Suprapubic skin (tissue), 4 donors: ENCODE measurements around the gene LHPP. TPM values are rescaled to one million over a fixed set of nuclear protein-coding genes. Genes with fewer than 3 reads are reported as not detected.

Source experiments
- DNase-seq, 2 donors: peaks; one replicate each; pipeline ENCODE4 v3.0.0-alpha.2; 2019; ENCODE audit warnings: low spot score in 2 of 2
- H3K27ac ChIP-seq: fragments of 200-600 bp; sonication (generic); one replicate; pipeline ENCODE4 v1.5.1; 2019
- H3K27me3 ChIP-seq: fragments of 200-600 bp; sonication (generic); one replicate; pipeline ENCODE4 v1.5.1; 2019
- H3K36me3 ChIP-seq: fragments of 200-600 bp; sonication (generic); one replicate; pipeline ENCODE4 v1.5.1; 2019
- H3K4me1 ChIP-seq: fragments of 200-600 bp; sonication (generic); one replicate; pipeline ENCODE4 v1.5.1; 2019
- H3K4me3 ChIP-seq: fragments of 200-600 bp; sonication (generic); one replicate; pipeline ENCODE4 v1.5.1; 2019; ENCODE audit warnings: mild to moderate bottlenecking
- H3K9me3 ChIP-seq: fragments of 200-600 bp; sonication (generic); one replicate; pipeline ENCODE4 v1.5.1; 2019
- EP300 ChIP-seq: sonication (generic); formaldehyde crosslinking; IDR thresholded peaks from one replicate; pipeline ENCODE4 v1.6.1; 2017; ENCODE audit warnings: antibody characterized with exemption
- POLR2A ChIP-seq, 2 donors: fragments of 450-650 bp; IDR thresholded peaks; one replicate each; pipeline ENCODE4 v1.6.1; 2017; ENCODE audit warnings: antibody characterized with exemption in 2 of 2, mild to moderate bottlenecking in 2 of 2, moderate library complexity in 2 of 2
- POLR2AphosphoS5 ChIP-seq, 3 donors: sonication (generic); formaldehyde crosslinking; IDR thresholded peaks; one replicate each; pipeline ENCODE4 v1.6.1; 2017; ENCODE audit warnings: antibody characterized with exemption in 3 of 3
- WGBS: methylation state at CpG from one replicate; pipeline ENCODE4 v1.1.5; 2018; 5-methylcytosine and 5-hydroxymethylcytosine counted together
- total RNA-seq, 4 donors: library from RNA; depleted of rRNA; stranded (reverse); fragments of >200 nt; gene quantifications; one replicate each; pipeline ENCODE4 v1.1.0, GENCODE V29; 2016
- TF ChIP-seq, protein P1 (sequence below), 2 donors: fragments of 200-600 bp in 1 of 2; fragments of 450-650 bp in 1 of 2; sonication (generic) in 1 of 2; IDR thresholded peaks; one replicate each; pipeline ENCODE4 v1.5.1; 2016 to 2019; ENCODE audit warnings: antibody characterized with exemption in 2 of 2, mild to moderate bottlenecking in 1 of 2, moderate library complexity in 1 of 2

Gene LHPP
- total RNA-seq, 4 donors from 2014 or later = 14.4 to 22.6 (median 15.3) TPM

DNA sequence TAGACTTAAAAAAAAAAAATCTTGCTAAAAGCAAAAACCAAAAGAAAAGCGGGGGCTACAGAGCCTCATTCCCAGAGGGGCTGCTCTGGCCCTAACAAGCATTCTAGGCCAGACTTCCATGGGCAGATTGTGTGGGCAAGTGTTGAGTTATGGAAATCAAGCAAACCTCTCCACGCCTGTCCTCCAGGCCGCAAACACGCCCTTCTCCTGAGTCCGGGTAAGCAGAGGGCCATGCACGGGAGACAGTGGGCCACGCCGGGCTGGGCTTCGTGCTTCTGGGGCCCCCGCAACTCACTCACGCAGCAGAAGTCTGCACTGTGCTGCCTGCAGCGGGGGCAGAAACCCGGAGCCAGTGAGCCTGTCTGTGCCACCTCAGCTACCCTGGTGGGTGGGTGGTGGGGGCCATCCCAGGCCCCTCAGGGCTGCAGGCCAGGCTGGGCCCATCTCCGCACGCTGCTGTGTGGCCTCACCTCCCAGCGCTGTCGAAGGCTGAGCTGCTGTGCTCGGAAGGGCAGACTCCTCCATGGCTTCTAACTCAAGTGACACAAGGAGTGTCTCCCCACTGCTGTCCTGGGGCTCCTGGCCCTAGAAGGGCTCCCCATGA lies 156.9 kb downstream of the LHPP start:
- Histone ChIP-seq H3K4me1 (peaks cover 41% of the 10 kb centered on the region), H3K9me3 (no peaks in the 10 kb centered on the region), H3K36me3 (peaks cover 48% of the 10 kb centered on the region), H3K4me3 (no peak overlapping the region), H3K27me3 (no peaks in the 10 kb centered on the region), H3K27ac (peak overlapping the region; percentile 55)
- WGBS = 90% methylated on average over 1 of the region's 18 CpGs
- TF ChIP-seq, protein P1, sequence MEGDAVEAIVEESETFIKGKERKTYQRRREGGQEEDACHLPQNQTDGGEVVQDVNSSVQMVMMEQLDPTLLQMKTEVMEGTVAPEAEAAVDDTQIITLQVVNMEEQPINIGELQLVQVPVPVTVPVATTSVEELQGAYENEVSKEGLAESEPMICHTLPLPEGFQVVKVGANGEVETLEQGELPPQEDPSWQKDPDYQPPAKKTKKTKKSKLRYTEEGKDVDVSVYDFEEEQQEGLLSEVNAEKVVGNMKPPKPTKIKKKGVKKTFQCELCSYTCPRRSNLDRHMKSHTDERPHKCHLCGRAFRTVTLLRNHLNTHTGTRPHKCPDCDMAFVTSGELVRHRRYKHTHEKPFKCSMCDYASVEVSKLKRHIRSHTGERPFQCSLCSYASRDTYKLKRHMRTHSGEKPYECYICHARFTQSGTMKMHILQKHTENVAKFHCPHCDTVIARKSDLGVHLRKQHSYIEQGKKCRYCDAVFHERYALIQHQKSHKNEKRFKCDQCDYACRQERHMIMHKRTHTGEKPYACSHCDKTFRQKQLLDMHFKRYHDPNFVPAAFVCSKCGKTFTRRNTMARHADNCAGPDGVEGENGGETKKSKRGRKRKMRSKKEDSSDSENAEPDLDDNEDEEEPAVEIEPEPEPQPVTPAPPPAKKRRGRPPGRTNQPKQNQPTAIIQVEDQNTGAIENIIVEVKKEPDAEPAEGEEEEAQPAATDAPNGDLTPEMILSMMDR (IDR thresholded peaks at IDR 0.05) = no peak
- TF ChIP-seq EP300 (no peak), POLR2AphosphoS5 (IDR thresholded peaks at IDR 0.05) (no peak), POLR2A (IDR thresholded peaks at IDR 0.05) (no peak)
- no peak for DNase-seq

DNA sequence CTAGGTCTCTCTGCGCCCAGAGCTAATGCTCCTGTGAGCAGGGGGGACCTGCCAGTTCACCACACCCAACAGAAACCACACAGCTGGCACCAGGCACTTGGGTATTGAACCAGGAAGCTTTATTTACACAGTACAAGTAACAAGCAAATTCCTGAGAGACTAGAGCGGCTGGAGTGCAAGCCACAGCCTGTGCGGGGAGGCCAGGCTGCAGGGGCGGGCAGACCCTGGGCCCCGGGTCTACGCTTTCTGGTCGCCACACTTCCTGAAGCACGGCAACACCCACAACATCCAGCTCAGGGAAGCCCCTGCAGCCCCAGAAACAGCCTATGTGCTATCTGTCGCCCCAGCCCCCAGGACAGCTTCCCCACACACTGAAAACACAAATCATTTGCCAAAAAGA lies 157.6 kb downstream of the LHPP start:
- no peaks in the 10 kb centered on the region for H3K9me3 ChIP-seq
- TF ChIP-seq POLR2A (IDR thresholded peaks at IDR 0.05) (no peak), POLR2AphosphoS5 (IDR thresholded peaks at IDR 0.05) (no peak), EP300 (no peak)
- TF ChIP-seq, protein P1 (IDR thresholded peaks at IDR 0.05) = no peak
- no peak overlapping the region for H3K4me3 ChIP-seq
- H3K36me3 ChIP-seq = peaks cover 50% of the 10 kb centered on the region
- H3K27ac ChIP-seq = peak overlapping the region; percentile 55
- WGBS = 57% methylated on average over 2 of the region's 9 CpGs
- DNase-seq = no peak
- H3K4me1 ChIP-seq = peaks cover 38% of the 10 kb centered on the region
- H3K27me3 ChIP-seq = no peaks in the 10 kb centered on the region

DNA sequence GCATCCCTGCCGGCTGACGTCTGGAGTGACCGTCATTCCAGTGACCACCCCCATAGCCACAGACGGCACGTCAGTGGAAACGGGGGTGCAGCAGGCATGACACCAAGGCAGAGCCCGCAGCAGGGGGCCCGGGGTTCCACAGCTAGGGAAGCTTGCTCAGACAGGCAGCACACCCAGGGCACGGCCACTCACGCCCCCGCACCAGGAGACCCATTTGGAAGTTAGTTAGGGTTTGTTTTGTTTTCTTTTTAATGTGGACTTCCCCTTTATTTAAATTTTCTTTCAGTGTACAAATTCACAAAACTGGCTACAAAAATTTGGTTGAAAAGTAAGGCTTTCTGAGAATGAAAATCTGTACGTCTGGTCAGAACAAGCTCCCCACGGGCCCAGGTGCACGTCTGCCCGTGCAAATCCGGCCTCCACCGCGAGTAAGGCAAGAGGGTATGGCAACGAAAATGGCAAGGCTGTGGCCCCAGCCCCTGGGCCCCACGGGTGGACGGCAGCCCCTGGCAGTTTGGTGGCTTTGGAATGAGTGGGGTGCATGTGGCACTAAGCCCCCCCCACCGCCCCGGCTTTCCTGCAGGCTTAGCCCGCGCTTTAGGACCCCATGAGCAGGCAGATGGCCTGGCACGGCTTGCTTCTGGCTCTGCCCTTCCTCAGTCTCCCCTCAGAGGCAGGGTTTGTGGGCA lies 158.3 kb downstream of the LHPP start:
- TF ChIP-seq POLR2AphosphoS5 (IDR thresholded peaks at IDR 0.05) (no peak), EP300 (no peak), POLR2A (IDR thresholded peaks at IDR 0.05) (no peak)
- TF ChIP-seq, protein P1 (IDR thresholded peaks at IDR 0.05) = no peak
- H3K27ac ChIP-seq = peak overlapping the region; percentile 55
- no peaks in the 10 kb centered on the region for H3K27me3 ChIP-seq
- H3K4me1 ChIP-seq = peaks cover 43% of the 10 kb centered on the region
- DNase-seq = no peak
- H3K4me3 ChIP-seq = no peak overlapping the region
- H3K36me3 ChIP-seq = peaks cover 54% of the 10 kb centered on the region
- H3K9me3 ChIP-seq = no peaks in the 10 kb centered on the region
- WGBS = 71% methylated on average over 21 of the region's 26 CpGs

DNA sequence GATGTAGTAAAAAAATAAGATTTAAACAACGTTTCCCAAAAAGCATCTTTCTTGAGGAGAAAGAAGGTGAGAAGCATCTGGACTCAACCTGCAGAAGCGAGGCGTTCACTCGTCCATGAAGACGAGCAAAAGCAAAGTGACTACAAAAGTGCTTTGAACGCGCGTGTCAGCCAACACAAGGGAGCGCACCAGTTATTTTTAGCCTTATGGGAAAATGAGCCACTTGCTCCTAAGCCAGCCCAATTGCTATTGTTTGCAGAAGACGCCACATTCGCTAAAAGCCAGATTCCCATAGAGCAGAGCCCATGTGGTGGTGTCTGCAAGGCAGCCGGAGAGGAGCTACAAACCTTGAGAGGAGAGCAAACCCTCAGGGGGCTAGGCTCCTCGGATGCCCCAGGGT lies 160.0 kb downstream of the LHPP start:
- H3K4me3 ChIP-seq = no peak overlapping the region
- TF ChIP-seq POLR2A (IDR thresholded peaks at IDR 0.05) = no peak
- TF ChIP-seq POLR2AphosphoS5 (IDR thresholded peaks at IDR 0.05) = no peak
- TF ChIP-seq EP300 = no peak
- TF ChIP-seq, protein P1 (IDR thresholded peaks at IDR 0.05) = no peak
- peaks cover 43% of the 10 kb centered on the region for H3K36me3 ChIP-seq
- 56% methylated on average over 13 of the region's 13 CpGs for WGBS
- no peak for DNase-seq
- no peak overlapping the region for H3K27ac ChIP-seq
- peaks cover 60% of the 10 kb centered on the region for H3K4me1 ChIP-seq
- no peaks in the 10 kb centered on the region for H3K27me3 ChIP-seq
- no peaks in the 10 kb centered on the region for H3K9me3 ChIP-seq

DNA sequence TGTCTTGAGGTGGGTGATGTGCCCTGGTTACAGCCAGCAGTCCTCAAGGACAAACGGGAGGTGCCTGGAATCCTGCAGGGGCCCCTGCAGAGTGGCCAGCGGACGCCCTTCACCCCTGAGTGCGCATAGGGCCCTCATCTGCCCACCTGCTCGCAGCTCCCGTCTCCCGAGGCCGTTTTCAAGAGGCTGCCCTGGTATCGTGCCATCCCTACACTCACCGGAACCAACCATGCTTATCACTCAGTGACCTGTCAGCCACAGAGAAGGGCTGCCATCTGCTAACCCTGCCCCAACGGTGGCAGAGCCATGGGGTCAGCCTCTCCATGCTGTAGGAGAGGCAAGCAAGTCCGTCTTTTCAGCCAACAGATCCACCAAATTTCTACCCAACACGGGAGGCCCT lies 160.5 kb downstream of the LHPP start:
- Histone ChIP-seq H3K27me3 (no peaks in the 10 kb centered on the region), H3K9me3 (no peaks in the 10 kb centered on the region), H3K4me3 (no peak overlapping the region), H3K36me3 (peaks cover 37% of the 10 kb centered on the region), H3K4me1 (peaks cover 65% of the 10 kb centered on the region), H3K27ac (no peak overlapping the region)
- TF ChIP-seq POLR2AphosphoS5 (IDR thresholded peaks at IDR 0.05) = no peak
- no peak for TF ChIP-seq EP300
- TF ChIP-seq POLR2A (IDR thresholded peaks at IDR 0.05) = no peak
- TF ChIP-seq, protein P1 (IDR thresholded peaks at IDR 0.05) = no peak
- no peak for DNase-seq
- WGBS = 88% methylated on average over 5 of the region's 13 CpGs
